ENCODE measurements around the gene UST. TPM values are rescaled to one million over a fixed set of nuclear protein-coding genes. Genes with fewer than 3 reads are reported as not detected.
"Not testable (repeated sequence)": the region's sequence is repeated elsewhere in the genome, so short reads cannot be mapped to it uniquely, and the experiment has no call there.

Gene UST
- total RNA-seq, 2 donors from 2014 or later = 1.6 to 7.5 TPM

DNA sequence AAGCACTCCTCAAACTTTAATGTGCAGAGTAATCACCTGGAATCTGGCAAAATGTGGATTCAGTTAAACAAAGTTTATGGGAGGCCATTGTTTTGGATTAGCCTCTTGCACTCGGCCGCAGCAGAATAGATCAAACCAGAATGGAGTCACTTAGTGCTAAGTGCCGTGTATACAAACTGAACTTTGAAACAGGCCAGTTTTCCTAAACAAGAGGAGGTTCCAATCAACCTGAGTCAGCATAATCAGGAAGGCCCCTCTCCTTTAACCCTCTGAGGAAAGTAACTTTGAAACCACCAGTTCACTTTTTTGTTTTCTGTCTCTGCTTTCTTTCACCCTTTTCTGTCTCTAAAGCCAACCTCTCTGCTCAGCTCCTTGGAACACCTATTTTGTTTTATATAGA is 92.2 kb downstream of the UST start:
- H3K36me3 Mint-ChIP-seq (ENCODE audit: low read depth) = no peaks in the 10 kb centered on the region
- H3K9me3 Mint-ChIP-seq = no peaks in the 10 kb centered on the region
- no peaks in the 10 kb centered on the region for H3K27me3 Mint-ChIP-seq
- peak overlapping the region; percentile 5 for H3K27ac Mint-ChIP-seq
- no peak for ATAC-seq (replicated peaks)
- no peak overlapping the region for H3K4me3 Mint-ChIP-seq
- H3K4me1 Mint-ChIP-seq = peaks cover 22% of the 10 kb centered on the region

DNA sequence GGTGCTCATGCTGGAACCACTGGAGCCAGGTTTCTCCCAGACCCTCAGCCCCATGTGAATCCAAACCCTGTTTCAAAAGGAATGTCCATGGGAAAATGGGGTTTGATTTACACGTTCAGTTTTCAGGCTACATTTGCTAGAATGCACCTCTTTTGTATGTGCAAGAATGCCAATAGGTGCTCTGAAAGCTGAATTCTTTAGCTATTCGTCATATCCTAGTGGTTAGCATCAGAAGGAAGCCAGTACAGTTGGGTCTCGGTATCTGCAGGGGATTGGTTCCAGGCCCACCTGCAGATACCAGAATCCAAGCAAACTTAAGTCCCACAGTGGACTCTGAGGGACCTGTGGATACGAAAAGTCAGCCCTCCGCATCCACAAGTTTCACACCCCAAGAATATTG is 93.4 kb downstream of the UST start:
- peaks cover 28% of the 10 kb centered on the region for H3K4me1 Mint-ChIP-seq
- no peaks in the 10 kb centered on the region for H3K36me3 Mint-ChIP-seq (ENCODE audit: low read depth)
- H3K27ac Mint-ChIP-seq = no peak overlapping the region
- peaks cover 3% of the 10 kb centered on the region for H3K9me3 Mint-ChIP-seq
- no peak overlapping the region for H3K4me3 Mint-ChIP-seq
- no peaks in the 10 kb centered on the region for H3K27me3 Mint-ChIP-seq
- no peak for ATAC-seq (replicated peaks)

DNA sequence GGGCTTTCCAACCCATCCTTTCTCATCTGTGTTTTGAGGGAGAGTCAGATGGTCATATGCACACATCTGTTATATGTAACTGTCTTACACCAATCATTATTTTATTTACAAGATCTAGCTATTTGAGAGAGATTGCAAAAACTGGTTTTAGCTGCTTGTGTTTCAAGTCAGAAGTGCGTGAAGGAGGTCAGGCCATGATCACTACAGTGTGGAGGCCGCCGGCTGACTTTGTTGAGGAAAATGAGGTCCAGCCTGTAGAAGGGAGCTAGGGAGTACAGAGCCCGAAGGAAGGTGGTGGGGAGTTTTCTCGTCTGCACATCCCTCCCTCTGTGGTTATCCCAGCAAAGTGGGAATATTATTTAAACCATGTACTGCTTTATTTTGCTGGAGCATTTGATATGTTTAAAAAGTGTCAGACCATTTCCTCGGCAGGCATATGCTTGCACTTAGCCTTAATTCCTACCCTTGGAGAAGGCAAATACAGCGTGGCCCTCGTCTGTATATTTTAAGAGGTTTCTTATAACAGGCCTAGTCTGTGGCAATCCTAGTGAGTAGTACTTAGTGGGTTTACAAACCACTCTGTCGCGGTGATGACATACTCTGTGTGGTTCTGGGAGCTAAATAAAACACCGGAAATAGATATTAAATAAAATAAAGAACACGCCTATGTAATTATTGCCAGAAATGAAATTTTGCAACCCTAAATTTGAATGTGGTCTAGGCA is 95.6 kb downstream of the UST start:
- Mint-ChIP-seq H3K4me3 (no peak overlapping the region), H3K4me1 (peaks cover 22% of the 10 kb centered on the region), H3K27me3 (no peaks in the 10 kb centered on the region), H3K27ac (no peak overlapping the region), H3K36me3 (ENCODE audit: low read depth) (no peaks in the 10 kb centered on the region), H3K9me3 (peaks cover 3% of the 10 kb centered on the region)
- ATAC-seq (replicated peaks) = no peak

DNA sequence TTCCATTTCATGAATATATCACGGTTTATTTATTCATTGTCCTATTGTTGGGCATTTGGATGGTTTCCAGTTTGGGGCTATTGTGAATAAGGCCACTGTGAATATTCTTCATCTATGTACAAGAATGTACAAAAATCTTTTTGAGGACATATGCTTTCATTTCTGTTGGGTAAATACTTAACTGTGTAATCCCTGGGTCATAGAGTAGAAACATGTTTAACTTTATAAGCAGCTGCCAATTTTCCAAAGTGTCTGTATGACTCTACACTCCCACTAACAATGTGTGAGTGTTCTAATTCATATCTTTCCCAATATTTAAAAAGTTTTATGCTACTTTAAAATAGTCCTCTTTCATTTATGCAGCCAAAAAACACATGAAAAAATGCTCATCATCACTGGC is 98.6 kb downstream of the UST start:
- Mint-ChIP-seq H3K27me3 (no peaks in the 10 kb centered on the region), H3K4me3 (no peak overlapping the region), H3K4me1 (peaks cover 24% of the 10 kb centered on the region), H3K9me3 (peaks cover 7% of the 10 kb centered on the region), H3K36me3 (ENCODE audit: low read depth) (no peaks in the 10 kb centered on the region), H3K27ac (no peak overlapping the region)
- no peak for ATAC-seq (replicated peaks)

DNA sequence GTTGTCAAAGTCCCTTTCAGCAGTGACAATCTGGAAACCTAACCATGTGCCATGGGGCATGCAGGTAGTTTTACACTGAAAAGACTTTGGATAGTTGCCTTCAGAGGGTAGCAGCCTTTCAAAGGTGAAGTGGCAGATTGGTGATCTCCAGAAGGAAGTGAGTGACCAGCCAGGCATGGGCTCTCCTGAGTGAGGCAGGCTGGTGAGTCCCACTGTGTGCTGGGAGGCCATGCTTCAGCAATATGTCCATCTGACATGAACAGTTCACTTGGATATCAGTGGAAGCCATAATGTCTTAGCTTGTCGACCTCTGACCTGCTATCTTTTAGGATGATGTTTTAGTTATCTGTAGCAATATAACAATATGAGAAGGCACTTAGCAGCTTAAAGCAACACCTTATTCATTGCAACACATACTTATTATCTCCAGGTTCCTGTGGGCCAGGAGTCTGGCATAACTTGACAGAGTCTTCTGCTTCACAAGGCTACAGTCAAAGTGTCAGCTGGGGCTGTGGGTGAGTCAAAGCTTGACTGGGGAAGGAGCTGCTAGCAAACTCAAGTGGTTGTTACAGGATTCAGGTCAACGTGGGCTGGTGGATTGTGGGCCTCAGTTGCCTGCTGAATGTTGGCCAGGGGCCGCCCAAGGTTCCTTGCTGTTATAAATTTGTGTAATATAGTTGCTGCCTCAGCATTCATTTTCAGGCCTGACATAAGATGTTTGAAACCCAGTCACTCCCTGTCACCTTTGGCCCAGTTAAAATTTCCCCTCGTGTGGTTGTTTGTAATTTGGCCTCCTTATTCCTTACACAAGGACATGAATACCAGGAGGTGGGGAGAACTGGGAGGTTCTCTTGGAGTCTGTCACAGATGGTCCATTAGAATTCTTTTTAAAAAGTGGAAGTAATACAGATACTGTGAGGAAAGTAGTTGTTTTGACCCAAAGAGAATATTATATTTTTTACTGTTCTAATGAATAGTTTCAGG is 100.2 kb downstream of the UST start:
- no peak overlapping the region for H3K27ac Mint-ChIP-seq
- peaks cover 7% of the 10 kb centered on the region for H3K9me3 Mint-ChIP-seq
- no peaks in the 10 kb centered on the region for H3K27me3 Mint-ChIP-seq
- ATAC-seq (replicated peaks) = peak; percentile 90
- H3K36me3 Mint-ChIP-seq (ENCODE audit: low read depth) = no peaks in the 10 kb centered on the region
- H3K4me1 Mint-ChIP-seq = peaks cover 24% of the 10 kb centered on the region
- peak overlapping the region; percentile 27 for H3K4me3 Mint-ChIP-seq

DNA sequence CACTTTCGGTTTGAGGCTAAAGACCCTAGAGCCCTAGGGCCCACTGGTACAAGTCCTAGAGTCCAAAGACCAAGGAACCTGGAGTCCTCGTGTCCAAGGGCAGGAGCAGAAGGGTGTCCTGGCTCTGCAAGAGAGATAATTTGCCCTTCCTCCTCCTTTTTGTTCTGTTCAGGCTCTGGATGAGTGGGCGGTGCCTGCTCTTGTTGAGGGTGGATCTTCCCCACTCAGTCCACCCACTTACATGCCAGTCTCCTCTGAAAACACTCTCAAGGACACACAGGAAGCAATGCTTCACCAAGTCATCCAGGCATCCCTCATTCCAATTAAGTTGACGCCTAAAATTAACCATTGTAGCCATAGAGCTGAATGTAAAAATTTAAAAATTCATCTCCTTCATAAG is 102.1 kb downstream of the UST start:
- ATAC-seq (replicated peaks) = no peak
- H3K9me3 Mint-ChIP-seq = peaks cover 7% of the 10 kb centered on the region
- H3K4me3 Mint-ChIP-seq = no peak overlapping the region
- H3K36me3 Mint-ChIP-seq (ENCODE audit: low read depth) = no peaks in the 10 kb centered on the region
- no peaks in the 10 kb centered on the region for H3K27me3 Mint-ChIP-seq
- H3K4me1 Mint-ChIP-seq = peaks cover 24% of the 10 kb centered on the region
- H3K27ac Mint-ChIP-seq = peak overlapping the region; percentile 24

DNA sequence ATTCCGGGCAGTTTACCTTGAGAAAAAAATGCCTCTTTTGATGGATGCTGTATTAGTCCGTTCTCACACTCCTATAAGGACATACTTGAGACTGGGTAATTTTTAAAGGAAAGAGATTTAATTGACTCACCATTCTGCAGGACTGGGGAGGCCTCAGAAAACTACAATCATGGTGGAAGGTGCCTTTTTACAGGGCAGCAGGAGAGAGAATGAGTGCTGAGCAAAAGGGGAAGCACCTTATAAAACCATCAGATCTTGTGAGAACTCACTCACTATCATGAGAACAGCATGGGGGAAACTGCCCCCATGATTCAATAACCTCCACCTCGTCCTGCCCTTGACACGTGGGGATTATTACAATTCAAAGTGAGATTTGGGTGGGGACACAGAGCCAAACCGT is 102.6 kb downstream of the UST start:
- H3K36me3 Mint-ChIP-seq (ENCODE audit: low read depth); H3K27me3 Mint-ChIP-seq; H3K9me3 Mint-ChIP-seq; H3K4me3 Mint-ChIP-seq: not testable (repeated sequence)
- ATAC-seq (replicated peaks) = peak; percentile 63
- Mint-ChIP-seq H3K4me1 (peaks cover 29% of the 10 kb centered on the region), H3K27ac (peak overlapping the region; percentile 24)

DNA sequence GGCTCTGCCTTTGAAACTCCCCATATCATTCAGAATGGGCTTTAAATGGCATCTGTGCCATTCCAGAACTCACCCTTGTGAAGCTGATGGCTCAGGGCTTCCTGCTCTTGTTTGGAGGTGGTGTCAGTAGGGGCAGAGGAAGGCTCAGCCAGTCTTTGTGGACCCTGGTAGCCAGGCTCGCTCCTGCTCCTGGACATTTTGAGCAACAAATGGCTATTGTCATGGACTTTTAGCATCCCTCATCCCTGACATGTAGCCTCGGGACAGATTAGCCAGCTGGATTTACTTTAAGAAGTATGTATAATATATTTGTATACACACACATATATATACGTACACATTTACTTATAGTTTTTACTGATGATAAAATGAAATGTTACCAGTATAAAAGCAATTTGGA is 104.1 kb downstream of the UST start:
- no peak for ATAC-seq (replicated peaks)
- Mint-ChIP-seq H3K4me1 (peaks cover 35% of the 10 kb centered on the region), H3K9me3 (peaks cover 9% of the 10 kb centered on the region), H3K36me3 (ENCODE audit: low read depth) (no peaks in the 10 kb centered on the region), H3K27ac (no peak overlapping the region), H3K4me3 (no peak overlapping the region), H3K27me3 (no peaks in the 10 kb centered on the region)

DNA sequence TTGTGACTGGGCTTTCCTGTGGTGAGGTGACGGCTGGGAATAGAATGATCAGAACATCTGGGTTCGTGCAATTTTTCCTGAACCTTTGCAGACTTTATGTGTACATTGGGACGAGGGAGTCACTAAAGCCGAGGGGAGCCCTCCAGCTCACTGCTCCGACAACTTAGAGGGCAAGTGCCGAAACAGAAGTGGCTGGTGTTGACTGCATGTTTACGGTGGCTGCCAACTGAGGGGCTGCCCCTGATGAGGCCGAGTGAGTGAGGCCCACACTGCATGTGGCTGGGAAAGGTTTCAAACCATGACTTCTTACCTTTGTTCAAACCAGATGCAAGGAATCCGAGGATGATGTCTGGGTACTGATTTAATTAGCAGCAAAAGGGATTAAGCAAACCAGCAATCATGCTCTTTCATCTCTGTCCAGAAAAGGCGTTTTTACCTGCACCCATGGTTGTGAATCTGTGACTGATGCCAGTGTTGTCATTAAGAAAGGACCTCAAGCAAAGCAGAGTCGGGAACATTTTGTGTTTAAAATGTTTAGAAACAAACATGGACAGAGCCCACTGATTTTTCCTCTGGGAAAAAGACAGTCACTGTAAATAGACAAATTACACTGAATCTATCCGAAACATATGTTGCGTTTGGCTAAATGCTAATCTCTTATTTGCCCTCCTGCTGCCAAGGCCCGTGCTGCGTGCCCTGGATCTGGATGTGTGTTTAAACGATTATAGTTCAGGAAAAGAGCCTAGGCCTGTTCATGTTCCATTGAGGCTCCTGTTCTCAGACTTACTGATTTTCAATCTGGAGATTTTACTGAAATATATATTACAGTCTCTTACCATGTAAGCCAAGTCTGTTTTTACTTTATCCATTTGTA is 105.1 kb downstream of the UST start:
- no peak for ATAC-seq (replicated peaks)
- peaks cover 9% of the 10 kb centered on the region for H3K9me3 Mint-ChIP-seq
- no peak overlapping the region for H3K27ac Mint-ChIP-seq
- H3K4me1 Mint-ChIP-seq = peaks cover 32% of the 10 kb centered on the region
- H3K27me3 Mint-ChIP-seq = no peaks in the 10 kb centered on the region
- no peak overlapping the region for H3K4me3 Mint-ChIP-seq
- no peaks in the 10 kb centered on the region for H3K36me3 Mint-ChIP-seq (ENCODE audit: low read depth)

DNA sequence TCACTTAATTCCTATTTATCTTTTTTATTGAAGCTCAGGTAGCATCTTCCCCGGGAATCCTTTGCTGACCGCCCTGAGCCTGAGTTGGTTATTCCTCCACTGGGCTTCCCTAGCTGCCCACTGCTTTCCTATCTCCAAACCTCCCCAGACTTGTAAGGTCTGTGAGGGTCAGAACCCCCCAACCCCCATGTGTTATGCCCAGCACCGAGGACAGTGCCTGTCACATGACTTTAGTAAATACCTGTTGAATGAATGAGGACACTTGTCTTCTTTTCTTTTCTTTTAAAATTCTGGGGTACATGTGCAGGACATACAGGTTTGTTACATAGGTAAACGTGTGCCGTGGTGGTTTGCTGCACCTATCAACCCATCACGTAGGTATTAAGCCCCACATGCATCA is 105.9 kb downstream of the UST start:
- H3K27me3 Mint-ChIP-seq = no peaks in the 10 kb centered on the region
- ATAC-seq (replicated peaks) = no peak
- H3K4me3 Mint-ChIP-seq = no peak overlapping the region
- H3K36me3 Mint-ChIP-seq (ENCODE audit: low read depth) = no peaks in the 10 kb centered on the region
- peaks cover 9% of the 10 kb centered on the region for H3K9me3 Mint-ChIP-seq
- H3K4me1 Mint-ChIP-seq = peaks cover 31% of the 10 kb centered on the region
- H3K27ac Mint-ChIP-seq = no peak overlapping the region

DNA sequence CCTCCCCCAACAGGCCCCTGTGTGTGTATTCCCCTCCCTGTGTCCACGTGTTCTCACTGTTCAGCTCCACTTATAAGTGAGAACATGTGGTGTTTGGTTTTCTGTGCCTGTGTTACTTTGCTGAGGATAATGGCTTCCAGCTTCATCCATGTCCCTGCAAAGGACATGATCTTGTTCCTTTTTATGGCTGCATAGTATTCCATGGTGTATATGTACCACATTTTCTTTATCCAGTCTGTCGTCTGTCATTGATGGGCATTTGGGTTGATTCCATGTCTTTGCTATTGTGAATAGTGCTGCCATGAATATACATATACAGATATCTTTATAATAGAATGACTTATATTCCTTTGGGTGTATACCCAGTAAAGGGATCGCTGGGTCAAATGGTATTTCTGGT is 106.3 kb downstream of the UST start:
- not testable (repeated sequence) for H3K9me3 Mint-ChIP-seq; H3K27ac Mint-ChIP-seq; ATAC-seq (replicated peaks); H3K36me3 Mint-ChIP-seq (ENCODE audit: low read depth); H3K4me3 Mint-ChIP-seq; H3K27me3 Mint-ChIP-seq
- peaks cover 28% of the 10 kb centered on the region for H3K4me1 Mint-ChIP-seq

DNA sequence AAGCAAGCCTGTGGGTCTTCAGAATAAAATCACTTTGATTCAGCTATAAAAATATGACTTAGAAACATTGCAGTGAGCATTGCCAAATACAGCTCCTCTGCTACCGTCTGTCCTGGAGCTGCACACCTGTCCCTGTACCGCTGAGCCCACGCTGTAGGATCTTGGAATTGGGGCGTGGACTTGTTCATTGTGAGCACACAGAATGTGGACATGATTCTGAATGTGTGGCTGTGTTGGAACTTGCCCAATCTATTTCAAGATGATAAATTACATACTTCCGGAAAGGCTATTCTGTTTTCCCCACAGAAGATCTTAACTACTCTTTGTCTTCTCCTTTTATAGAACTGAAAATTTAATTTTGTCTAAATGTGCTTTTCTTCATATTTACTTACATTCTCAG is 107.3 kb downstream of the UST start:
- Mint-ChIP-seq H3K4me1 (peaks cover 28% of the 10 kb centered on the region), H3K9me3 (peaks cover 9% of the 10 kb centered on the region), H3K27ac (peak overlapping the region; percentile 58), H3K27me3 (no peaks in the 10 kb centered on the region), H3K4me3 (peak overlapping the region; percentile 35), H3K36me3 (ENCODE audit: low read depth) (no peaks in the 10 kb centered on the region)
- ATAC-seq (replicated peaks) = no peak

DNA sequence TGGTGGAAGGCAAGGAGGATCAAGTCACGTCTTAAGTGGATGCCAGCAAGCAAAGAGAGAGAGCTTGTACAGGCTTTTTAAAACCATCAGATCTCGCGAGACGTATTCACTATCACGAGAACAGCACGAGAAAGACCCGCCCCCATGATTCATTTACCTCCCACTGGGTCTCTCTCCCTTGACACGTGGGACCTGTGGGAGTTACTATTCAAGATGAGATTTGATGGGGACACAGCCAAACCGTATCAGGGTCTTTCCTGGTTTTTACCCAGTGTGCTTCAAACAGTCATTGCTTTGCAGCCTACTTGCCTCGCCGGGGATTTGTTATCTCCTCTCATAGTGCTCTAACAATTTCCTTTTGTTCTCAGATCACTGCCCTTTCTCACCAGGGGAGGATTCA is 108.2 kb downstream of the UST start:
- Mint-ChIP-seq H3K27ac (peak overlapping the region; percentile 14), H3K4me1 (peaks cover 24% of the 10 kb centered on the region), H3K36me3 (ENCODE audit: low read depth) (no peaks in the 10 kb centered on the region), H3K9me3 (peaks cover 6% of the 10 kb centered on the region), H3K27me3 (no peaks in the 10 kb centered on the region), H3K4me3 (peak overlapping the region; percentile 35)
- ATAC-seq (replicated peaks) = no peak

DNA sequence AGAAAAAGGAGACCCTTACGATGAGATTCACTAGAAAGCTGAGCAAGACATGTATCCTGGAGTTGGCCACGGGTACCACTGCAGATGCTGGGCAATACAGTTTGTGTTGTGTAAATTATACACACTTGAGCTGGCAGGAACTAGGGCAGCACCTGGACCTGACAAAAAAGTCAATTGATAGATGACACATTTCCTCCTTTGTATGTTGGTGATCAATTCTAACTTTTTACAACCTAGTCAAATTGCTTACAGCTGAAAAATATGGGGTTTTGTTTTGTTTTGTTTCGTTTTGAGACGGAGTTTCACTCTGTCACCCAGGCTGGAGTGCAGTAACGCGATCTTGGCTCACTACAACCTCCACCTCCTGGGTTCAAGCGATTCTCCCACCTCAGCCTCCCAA is 108.9 kb downstream of the UST start:
- Mint-ChIP-seq H3K4me1 (peaks cover 24% of the 10 kb centered on the region), H3K9me3 (peaks cover 6% of the 10 kb centered on the region), H3K27ac (peak overlapping the region; percentile 14), H3K36me3 (ENCODE audit: low read depth) (no peaks in the 10 kb centered on the region), H3K27me3 (no peaks in the 10 kb centered on the region), H3K4me3 (peak overlapping the region; percentile 35)
- peak; percentile 94 for ATAC-seq (replicated peaks)
